Activated CD4-positive, alpha-beta T cell treated with anti-CD3 and anti-CD28 coated beads, Interleukin-2, amount 10 ng/mL, durations not matched to agents 24 days and 14 days (primary cell): ENCODE measurements around the gene FBXO45. TPM values are rescaled to one million over a fixed set of nuclear protein-coding genes. Genes with fewer than 3 reads are reported as not detected.
"Not testable (repeated sequence)": the region's sequence is repeated elsewhere in the genome, so short reads cannot be mapped to it uniquely, and the experiment has no call there.

Experiments
- DNase-seq: peaks from one replicate; pipeline ENCODE4 v3.0.0; 2022
- H3K27ac Mint-ChIP-seq: one replicate; pipeline ENCODE4 v1.8.0; 2022; ENCODE audit warnings: mild to moderate bottlenecking, mixed read lengths
- H3K27me3 Mint-ChIP-seq: one replicate; pipeline ENCODE4 v1.8.0; 2022; ENCODE audit warnings: mixed read lengths
- H3K36me3 Mint-ChIP-seq: one replicate; pipeline ENCODE4 v1.8.0; 2022; ENCODE audit warnings: low read depth, mild to moderate bottlenecking, mixed read lengths
- H3K4me1 Mint-ChIP-seq: one replicate; pipeline ENCODE4 v1.8.0; 2021; ENCODE audit warnings: mixed read lengths
- H3K4me3 Mint-ChIP-seq: one replicate; pipeline ENCODE4 v1.8.0; 2022; ENCODE audit warnings: mild to moderate bottlenecking, moderate library complexity, mixed read lengths
- H3K9me3 Mint-ChIP-seq: one replicate; pipeline ENCODE4 v1.8.0; 2021; ENCODE audit warnings: mixed read lengths
- intact Hi-C: fragments of 100-400 bp; cut with micrococcal nuclease; formaldehyde crosslinking; loops from one replicate; pipeline ENCODE4 v1.15.1; 2023
- total RNA-seq: library from RNA; stranded (reverse); gene quantifications from 2 replicates; pipeline ENCODE4 v1.2.3, GENCODE V29; 2022

The FBXO45 gene
- total RNA-seq, 1 donor from 2014 or later, result 25.9 TPM

DNA sequence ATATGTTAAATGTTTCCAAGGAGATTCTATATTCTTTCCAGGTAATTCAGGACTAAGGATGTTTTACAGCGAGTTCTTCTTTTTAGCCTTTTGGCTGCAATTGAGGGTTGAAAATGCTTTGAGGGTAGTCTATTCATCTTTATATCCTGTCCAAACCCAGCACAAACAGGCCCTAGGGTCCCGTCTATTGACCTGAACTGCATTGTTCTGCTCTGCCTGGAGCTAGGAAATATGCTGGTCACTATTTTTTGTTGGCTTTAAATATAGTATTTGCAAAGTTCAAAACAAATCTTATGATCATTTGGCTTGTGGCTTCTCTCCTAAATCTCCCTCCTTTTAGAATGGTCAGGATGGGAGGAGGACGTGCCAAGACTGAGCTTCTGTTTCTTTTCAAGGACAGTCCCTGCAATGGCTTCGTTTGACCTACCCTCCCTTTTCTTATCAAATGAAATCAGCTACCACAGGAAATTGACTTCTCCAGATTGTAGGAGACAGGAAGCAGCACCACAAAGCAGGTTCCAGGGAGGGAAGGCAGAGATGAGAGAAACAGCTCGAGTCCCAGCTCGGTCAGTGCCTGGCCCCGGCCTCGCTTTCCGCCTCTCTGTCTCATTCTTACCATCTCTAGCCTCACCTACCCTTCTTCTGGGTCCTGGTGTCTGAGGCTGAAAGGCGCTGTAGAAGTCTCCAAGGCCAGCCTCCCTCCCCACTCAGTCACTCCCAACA lies 43.5 kb downstream of the FBXO45 start:
- Mint-ChIP-seq H3K4me3 (peak overlapping the region; percentile 59), H3K4me1 (peaks cover 31% of the 10 kb centered on the region), H3K36me3 (no peaks in the 10 kb centered on the region), H3K27me3 (no peaks in the 10 kb centered on the region), H3K9me3 (no peaks in the 10 kb centered on the region), H3K27ac (peak overlapping the region; percentile 81)
- DNase-seq, result peak; percentile 76
- intact Hi-C loops, result no loop called here

DNA sequence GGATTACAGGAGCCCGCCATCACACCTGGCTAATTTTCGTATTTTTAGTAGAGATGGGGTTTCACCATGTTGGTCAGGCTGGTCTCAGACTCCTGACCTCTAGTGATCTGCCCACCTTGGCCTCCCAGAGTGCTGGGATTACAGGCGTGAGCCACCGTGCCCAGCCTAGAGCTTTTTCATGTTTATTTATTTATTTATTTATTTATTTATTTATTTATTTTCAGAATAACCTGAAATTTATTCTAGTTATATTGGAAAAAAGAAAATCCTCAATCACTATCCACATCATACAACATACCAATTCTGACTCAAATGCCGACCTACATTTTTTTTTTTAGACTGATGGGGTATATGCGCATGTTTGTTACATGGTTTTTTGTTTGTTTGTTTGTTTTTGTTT lies 46.8 kb downstream of the FBXO45 start:
- DNase-seq, H3K9me3 Mint-ChIP-seq, H3K27ac Mint-ChIP-seq, H3K27me3 Mint-ChIP-seq, intact Hi-C loops, H3K36me3 Mint-ChIP-seq, H3K4me3 Mint-ChIP-seq: not testable (repeated sequence)
- H3K4me1 Mint-ChIP-seq, result peaks cover 24% of the 10 kb centered on the region

DNA sequence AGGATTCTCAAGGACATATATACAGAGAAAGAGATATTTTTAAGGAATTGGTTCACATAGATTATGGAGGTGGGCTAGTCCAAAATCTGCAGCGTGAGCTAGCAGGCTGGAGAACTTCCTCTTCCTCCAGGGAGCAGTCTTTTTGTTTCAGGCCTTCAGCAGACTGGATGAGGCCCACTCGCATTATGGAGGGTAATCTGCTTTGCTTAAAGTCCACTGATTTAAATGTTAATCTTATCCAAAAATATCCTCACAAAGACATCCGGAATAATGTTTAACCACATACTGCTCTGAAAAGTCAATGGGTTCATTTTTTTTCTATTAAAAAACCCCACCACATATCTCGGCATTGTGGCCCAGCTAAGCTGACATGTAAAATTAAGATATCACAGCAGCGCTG lies 48.8 kb downstream of the FBXO45 start:
- Mint-ChIP-seq H3K4me3 (no peak overlapping the region), H3K27me3 (no peaks in the 10 kb centered on the region), H3K4me1 (peaks cover 13% of the 10 kb centered on the region), H3K27ac (no peak overlapping the region), H3K36me3 (no peaks in the 10 kb centered on the region), H3K9me3 (no peaks in the 10 kb centered on the region)
- intact Hi-C loops, result no loop called here
- DNase-seq, result no peak

DNA sequence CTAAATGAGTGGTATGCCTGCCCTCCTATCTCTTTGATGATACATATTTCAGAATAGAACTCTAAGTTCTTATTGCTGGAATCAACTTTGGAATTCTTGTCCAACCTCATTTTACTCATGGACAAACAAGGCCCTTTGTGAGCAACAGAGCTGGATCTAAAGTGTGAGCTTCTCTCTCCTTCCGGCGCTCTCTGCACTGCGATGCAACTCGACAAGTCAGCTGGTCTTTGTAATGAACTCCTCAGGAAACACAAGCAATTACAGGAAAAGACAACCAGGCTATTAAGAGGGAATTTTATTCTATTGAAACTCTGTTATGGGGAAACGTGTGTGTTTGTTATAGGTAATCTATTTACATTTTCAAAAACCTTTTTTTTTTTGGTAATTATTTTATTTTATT lies 50.8 kb downstream of the FBXO45 start:
- intact Hi-C loops, result no loop called here
- Mint-ChIP-seq H3K36me3 (no peaks in the 10 kb centered on the region), H3K27ac (no peak overlapping the region), H3K4me3 (no peak overlapping the region), H3K27me3 (no peaks in the 10 kb centered on the region), H3K9me3 (no peaks in the 10 kb centered on the region), H3K4me1 (peaks cover 11% of the 10 kb centered on the region)
- no peak for DNase-seq

DNA sequence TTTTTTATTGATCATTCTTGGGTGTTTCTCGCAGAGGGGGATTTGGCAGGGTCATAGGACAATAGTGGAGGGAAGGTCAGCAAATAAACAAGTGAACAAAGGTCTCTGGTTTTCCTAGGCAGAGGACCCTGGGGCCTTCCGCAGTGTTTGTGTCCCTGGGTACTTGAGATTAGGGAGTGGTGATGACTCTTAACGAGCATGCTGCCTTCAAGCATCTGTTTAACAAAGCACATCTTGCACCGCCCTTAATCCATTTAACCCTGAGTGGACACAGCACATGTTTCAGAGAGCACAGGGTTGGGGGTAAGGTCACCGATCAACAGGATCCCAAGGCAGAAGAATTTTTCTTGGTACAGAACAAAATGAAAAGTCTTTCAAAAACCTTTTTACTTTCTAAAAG lies 51.2 kb downstream of the FBXO45 start:
- intact Hi-C loops, H3K27ac Mint-ChIP-seq, H3K4me3 Mint-ChIP-seq, H3K9me3 Mint-ChIP-seq, H3K27me3 Mint-ChIP-seq, H3K36me3 Mint-ChIP-seq, DNase-seq: not testable (repeated sequence)
- peaks cover 15% of the 10 kb centered on the region for H3K4me1 Mint-ChIP-seq

DNA sequence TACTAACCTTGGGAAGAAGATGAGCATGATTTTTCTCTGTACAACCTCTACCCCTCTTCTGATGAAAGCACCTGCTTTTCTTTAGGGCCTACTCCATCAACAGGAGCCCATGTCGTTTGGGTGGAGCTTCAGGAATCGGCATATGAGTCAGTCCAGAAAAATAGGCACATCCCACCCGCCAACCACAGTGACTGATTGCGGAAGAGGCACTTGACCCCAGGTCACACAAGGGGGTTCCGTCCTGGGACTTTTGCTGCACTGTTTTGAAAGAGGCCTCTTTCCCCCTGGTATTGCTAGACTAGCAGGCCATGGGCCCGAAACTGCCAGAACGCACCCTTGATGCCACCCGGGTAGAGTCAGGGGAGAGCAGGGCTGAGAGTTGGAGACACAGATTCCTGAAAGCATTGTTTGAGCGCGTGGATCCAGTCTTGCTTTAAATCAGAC lies 51.7 kb downstream of the FBXO45 start:
- intact Hi-C loops, result no loop called here
- Mint-ChIP-seq H3K27me3 (no peaks in the 10 kb centered on the region), H3K4me1 (peaks cover 20% of the 10 kb centered on the region), H3K9me3 (no peaks in the 10 kb centered on the region), H3K36me3 (no peaks in the 10 kb centered on the region), H3K27ac (no peak overlapping the region), H3K4me3 (no peak overlapping the region)
- DNase-seq, result no peak

DNA sequence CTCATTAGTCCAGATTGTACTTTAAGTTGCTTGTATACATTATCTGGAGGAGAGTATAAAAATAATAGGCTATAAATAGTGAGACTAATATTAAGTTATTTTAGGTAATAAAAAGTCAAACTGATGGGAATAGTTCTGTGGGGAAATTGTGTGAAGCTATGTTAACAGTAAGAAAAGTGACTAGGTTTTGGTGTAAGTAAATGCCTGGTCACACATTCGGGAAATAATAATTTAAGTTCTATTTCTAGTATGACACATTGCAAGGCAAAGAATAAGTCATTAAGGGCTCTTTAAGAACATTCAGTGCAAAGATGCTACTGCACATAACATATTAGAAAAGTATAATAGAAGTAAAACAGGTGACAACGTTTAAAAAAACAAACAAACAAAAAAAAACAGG lies 52.2 kb downstream of the FBXO45 start:
- Mint-ChIP-seq H3K4me1 (peaks cover 23% of the 10 kb centered on the region), H3K9me3 (peaks cover 3% of the 10 kb centered on the region), H3K36me3 (no peaks in the 10 kb centered on the region), H3K27ac (no peak overlapping the region), H3K27me3 (no peaks in the 10 kb centered on the region), H3K4me3 (no peak overlapping the region)
- intact Hi-C loops, result no loop called here
- no peak for DNase-seq

DNA sequence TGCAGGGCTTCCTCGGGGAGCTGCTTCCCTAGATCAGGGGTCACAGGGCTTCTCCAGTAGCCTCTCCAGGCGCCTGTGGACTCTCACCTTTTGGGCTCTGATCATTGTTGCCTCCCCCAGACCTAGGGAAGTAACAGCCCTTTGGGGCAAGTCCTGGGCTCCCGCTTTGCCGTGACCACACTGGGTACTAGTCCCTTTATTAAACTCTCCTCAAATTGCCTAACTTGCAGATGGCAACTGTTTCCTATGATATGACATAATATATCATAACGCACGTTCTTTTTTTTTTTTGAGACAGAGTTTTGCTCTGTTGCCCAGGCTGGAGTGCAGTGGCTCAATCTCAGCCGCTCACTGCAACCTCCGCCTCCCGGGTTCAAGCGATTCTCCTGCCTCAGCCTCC lies 53.2 kb downstream of the FBXO45 start:
- H3K27ac Mint-ChIP-seq, result no peak overlapping the region
- peaks cover 3% of the 10 kb centered on the region for H3K9me3 Mint-ChIP-seq
- no peaks in the 10 kb centered on the region for H3K27me3 Mint-ChIP-seq
- no peak for DNase-seq
- H3K36me3 Mint-ChIP-seq, result no peaks in the 10 kb centered on the region
- H3K4me3 Mint-ChIP-seq, result no peak overlapping the region
- peaks cover 23% of the 10 kb centered on the region for H3K4me1 Mint-ChIP-seq
- intact Hi-C loops, result no loop called here

DNA sequence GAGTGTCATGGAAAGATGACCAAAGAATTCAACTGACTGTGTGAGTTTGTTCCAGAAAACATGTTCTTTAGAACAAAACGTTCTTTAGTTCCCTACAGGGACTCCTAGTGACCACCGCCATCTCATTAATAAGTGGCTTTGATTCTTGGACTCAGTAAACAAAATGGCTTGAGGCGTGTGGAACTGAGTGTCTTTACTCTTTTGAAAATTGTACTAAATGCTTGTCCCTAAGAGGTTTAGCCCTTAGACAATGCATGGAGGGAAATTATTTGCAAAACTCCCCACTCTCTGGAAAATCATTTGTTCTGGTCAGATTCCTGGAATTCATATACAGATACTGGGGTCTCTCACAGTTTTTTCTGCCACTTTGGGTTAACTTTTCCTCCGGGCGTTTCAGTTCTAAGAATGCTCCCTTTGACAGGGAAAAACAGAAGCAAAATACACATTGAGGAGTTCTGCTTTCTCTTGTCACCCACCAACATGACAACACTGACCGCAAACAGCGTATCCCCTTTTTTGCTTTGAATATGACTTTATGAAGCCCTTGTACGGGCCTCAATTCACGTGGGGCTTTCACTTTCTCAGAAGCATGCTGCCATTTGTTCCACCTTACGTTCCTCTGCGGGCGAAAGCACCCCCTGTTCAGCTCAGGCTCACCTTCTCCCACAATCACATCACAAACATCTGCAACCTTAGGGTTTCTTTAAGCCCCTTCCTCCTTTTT lies 55.8 kb downstream of the FBXO45 start:
- peaks cover 3% of the 10 kb centered on the region for H3K9me3 Mint-ChIP-seq
- H3K4me3 Mint-ChIP-seq, result peak overlapping the region; percentile 68
- H3K4me1 Mint-ChIP-seq, result peaks cover 27% of the 10 kb centered on the region
- DNase-seq, result peak; percentile 82
- H3K27me3 Mint-ChIP-seq, result no peaks in the 10 kb centered on the region
- intact Hi-C loops, result loop anchor here (1.0 kb wide), 3 partner anchors 8 to 15 kb away; partner anchors contain the start of gene NRROS
- H3K27ac Mint-ChIP-seq, result peak overlapping the region; percentile 68
- no peaks in the 10 kb centered on the region for H3K36me3 Mint-ChIP-seq

DNA sequence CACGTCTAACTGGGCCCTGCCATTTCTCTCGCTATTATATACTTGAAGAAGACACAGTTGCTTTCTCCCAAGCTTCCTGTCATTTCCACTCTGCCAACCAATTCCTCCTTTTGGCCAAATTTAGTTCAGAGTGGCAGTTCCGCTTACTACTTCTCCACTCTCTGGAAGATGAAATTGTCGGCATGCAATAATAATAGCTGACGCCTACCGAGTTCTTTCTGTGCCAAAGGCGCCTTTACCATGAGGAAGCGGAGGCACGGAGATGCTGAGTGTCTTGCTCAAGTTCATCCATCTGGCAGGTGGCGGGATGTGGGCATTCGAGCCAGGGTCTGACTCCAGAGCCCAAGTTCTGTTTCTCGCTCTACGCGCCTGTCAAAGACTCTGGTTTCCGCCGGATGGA lies 56.4 kb downstream of the FBXO45 start:
- intact Hi-C loops, result loop anchor here (1.0 kb wide), 3 partner anchors 7 to 16 kb away; partner anchors contain the start of gene NRROS
- Mint-ChIP-seq H3K4me3 (peak overlapping the region; percentile 68), H3K27ac (peak overlapping the region; percentile 68), H3K4me1 (peaks cover 32% of the 10 kb centered on the region), H3K27me3 (no peaks in the 10 kb centered on the region), H3K9me3 (peaks cover 3% of the 10 kb centered on the region), H3K36me3 (no peaks in the 10 kb centered on the region)
- DNase-seq, result no peak

DNA sequence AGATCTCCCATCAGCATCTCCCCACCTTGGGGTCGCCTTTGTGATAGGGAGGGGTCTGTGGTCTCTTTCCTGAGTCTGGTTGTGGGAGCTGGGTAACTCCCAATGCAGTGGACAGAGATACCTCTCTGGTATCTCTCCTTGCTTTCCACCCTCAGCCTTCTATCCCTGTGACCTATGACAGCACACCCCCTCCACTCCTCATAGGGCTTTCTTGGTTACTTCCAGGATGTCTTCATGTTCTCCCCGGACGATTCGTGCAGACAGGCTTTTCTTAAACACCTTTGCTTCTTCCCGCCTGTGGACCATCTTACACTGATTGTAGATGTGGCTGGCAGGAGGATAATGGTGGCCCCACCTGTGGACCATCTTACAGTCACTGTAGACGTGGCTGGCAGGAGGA lies 56.9 kb downstream of the FBXO45 start:
- H3K27me3 Mint-ChIP-seq, result no peaks in the 10 kb centered on the region
- intact Hi-C loops, result no loop called here
- DNase-seq, result no peak
- H3K36me3 Mint-ChIP-seq, result peaks cover 2% of the 10 kb centered on the region
- H3K9me3 Mint-ChIP-seq, result peaks cover 3% of the 10 kb centered on the region
- H3K4me1 Mint-ChIP-seq, result peaks cover 32% of the 10 kb centered on the region
- peak overlapping the region; percentile 68 for H3K27ac Mint-ChIP-seq
- peak overlapping the region; percentile 68 for H3K4me3 Mint-ChIP-seq

DNA sequence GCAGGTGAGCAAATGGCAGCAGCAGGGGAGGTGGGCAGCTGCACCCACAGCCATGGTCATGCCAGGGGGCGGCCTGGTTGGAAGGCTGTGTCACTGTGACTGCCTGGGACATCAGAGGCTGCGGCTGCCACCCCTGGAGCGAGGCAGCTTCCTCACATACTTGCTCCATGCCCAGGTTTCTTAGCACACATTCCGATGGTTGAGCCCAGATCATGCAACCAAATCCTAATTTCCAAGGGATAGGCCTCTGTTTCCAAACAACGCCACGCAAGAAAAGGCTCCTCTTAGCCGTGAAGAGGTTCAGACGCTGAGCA lies 59.4 kb downstream of the FBXO45 start:
- H3K4me1 Mint-ChIP-seq, result peaks cover 51% of the 10 kb centered on the region
- no peaks in the 10 kb centered on the region for H3K27me3 Mint-ChIP-seq
- no peak for DNase-seq
- intact Hi-C loops, result no loop called here
- H3K27ac Mint-ChIP-seq, result no peak overlapping the region
- peaks cover 3% of the 10 kb centered on the region for H3K9me3 Mint-ChIP-seq
- H3K36me3 Mint-ChIP-seq, result peaks cover 2% of the 10 kb centered on the region
- no peak overlapping the region for H3K4me3 Mint-ChIP-seq

DNA sequence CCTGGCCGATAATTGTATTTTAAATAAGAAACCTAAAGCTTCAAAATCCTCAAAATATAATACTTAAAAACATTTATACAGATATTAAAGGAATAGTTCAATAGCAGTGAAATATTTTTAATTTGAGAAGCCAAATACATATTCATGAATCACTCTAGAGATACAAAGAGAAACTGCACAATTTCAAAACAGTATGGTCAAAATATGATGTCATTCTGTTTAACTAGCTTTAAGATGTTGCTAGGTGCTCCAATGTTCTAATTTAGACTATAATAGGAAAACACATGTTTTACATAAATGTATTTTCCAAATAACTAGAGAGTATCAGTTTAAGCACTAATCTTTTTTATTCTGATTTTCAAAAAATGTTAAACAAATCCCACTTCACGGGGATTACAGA lies 60.8 kb downstream of the FBXO45 start:
- peak overlapping the region; percentile 97 for H3K27ac Mint-ChIP-seq
- no peak for DNase-seq
- no peaks in the 10 kb centered on the region for H3K27me3 Mint-ChIP-seq
- H3K36me3 Mint-ChIP-seq, result peaks cover 4% of the 10 kb centered on the region
- peaks cover 3% of the 10 kb centered on the region for H3K9me3 Mint-ChIP-seq
- intact Hi-C loops, result no loop called here
- peak overlapping the region; percentile 67 for H3K4me3 Mint-ChIP-seq
- peaks cover 56% of the 10 kb centered on the region for H3K4me1 Mint-ChIP-seq

DNA sequence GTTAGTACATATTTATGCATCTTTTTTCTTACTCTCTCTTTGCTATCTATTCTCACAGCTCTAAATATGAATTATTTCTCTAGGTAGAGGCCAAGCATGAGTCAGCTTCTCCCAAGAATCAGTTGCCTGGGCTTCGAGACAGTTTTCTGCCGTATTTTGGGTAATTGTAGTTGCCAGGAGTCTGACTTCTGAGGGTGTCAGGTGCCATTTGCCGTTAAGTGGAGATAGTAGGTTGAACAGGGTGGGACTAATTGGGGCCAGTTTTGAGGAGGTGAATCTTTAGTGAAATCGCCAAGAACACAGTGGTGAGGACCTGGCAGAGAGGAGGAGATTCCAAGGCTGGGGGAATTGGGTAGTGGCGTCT lies 63.2 kb downstream of the FBXO45 start:
- H3K9me3 Mint-ChIP-seq, result no peaks in the 10 kb centered on the region
- no peaks in the 10 kb centered on the region for H3K27me3 Mint-ChIP-seq
- peaks cover 52% of the 10 kb centered on the region for H3K4me1 Mint-ChIP-seq
- H3K27ac Mint-ChIP-seq, result peak overlapping the region; percentile 97
- peak overlapping the region; percentile 92 for H3K4me3 Mint-ChIP-seq
- H3K36me3 Mint-ChIP-seq, result peaks cover 4% of the 10 kb centered on the region
- intact Hi-C loops, result loop anchor here (1.0 to 2.0 kb wide), 6 partner anchors 7 to 129 kb away; partner anchors contain the start of genes CEP19, PIGX and RNF168
- DNase-seq, result no peak
